Calu3 (cell line): ENCODE measurements around the gene PIGU. TPM values are rescaled to one million over a fixed set of nuclear protein-coding genes. Genes with fewer than 3 reads are reported as not detected.

Source experiments
- BruUV-seq: library from RNA; stranded (reverse); fragments of 400-500 nt; replicated peaks from 2 replicates; lab custom pipeline; 2021; lab: Mats Ljungman, UMichigan
- CTCF ChIA-PET: fragments of 300-600 bp; sonication (Branson Sonifier 250); formaldehyde crosslinking; loops from one replicate; lab custom pipeline; 2022; ENCODE audit warnings: antibody characterized with exemption; lab: Charles Lee
- DNase-seq: peaks from one replicate; pipeline ENCODE4 v3.0.0; 2022
- H3K27ac Mint-ChIP-seq: one replicate; pipeline ENCODE4 v1.8.0; 2022; ENCODE audit warnings: mixed read lengths; ENCODE audit not compliant: unreplicated experiment
- H3K27me3 Mint-ChIP-seq: one replicate; pipeline ENCODE4 v1.8.0; 2022; ENCODE audit warnings: mixed read lengths; ENCODE audit not compliant: unreplicated experiment
- H3K36me3 Mint-ChIP-seq: one replicate; pipeline ENCODE4 v1.8.0; 2022; ENCODE audit warnings: mild to moderate bottlenecking, moderate library complexity, mixed read lengths; ENCODE audit not compliant: insufficient read depth, unreplicated experiment
- H3K4me1 Mint-ChIP-seq: one replicate; pipeline ENCODE4 v1.8.0; 2022; ENCODE audit warnings: mild to moderate bottlenecking, low read depth, mixed read lengths; ENCODE audit not compliant: unreplicated experiment
- H3K4me3 Mint-ChIP-seq: one replicate; pipeline ENCODE4 v1.8.0; 2022; ENCODE audit warnings: mild to moderate bottlenecking, low read depth, moderate library complexity, mixed read lengths; ENCODE audit not compliant: unreplicated experiment
- H3K9me3 Mint-ChIP-seq: one replicate; pipeline ENCODE4 v1.8.0; 2022; ENCODE audit warnings: low read depth, mixed read lengths; ENCODE audit not compliant: unreplicated experiment
- CTCF ChIP-seq: fragments of 200-600 bp; IDR thresholded peaks from one replicate; pipeline ENCODE4 v1.8.0; 2022; ENCODE audit warnings: antibody characterized with exemption; ENCODE audit not compliant: unreplicated experiment
- intact Hi-C: fragments of 100-400 bp; cut with micrococcal nuclease; formaldehyde crosslinking; loops from one replicate; pipeline ENCODE4 v1.10.0; 2022; ENCODE audit not compliant: unreplicated experiment
- total RNA-seq: library from RNA; stranded (reverse); gene quantifications from 2 replicates; pipeline ENCODE4 v1.2.3, GENCODE V29; 2022

PIGU gene
- total RNA-seq, 1 experiment from 2014 or later = 42.8 TPM

DNA sequence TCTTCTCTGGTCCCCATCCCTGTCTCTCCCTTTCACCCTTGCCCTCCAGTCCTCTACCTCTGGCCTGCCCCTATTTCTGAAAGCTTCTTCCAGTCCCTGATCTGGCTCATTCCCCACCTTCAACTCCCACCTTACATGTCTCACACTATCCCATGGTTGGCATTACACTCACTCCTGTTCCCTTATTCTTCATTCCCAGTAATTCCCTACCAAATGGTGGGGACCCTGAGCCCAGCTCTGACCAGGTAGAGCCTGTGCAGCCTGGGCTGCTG is 33.6 kb upstream of the PIGU start:
- no peak for DNase-seq
- Mint-ChIP-seq H3K36me3 (peaks cover 50% of the 10 kb centered on the region), H3K4me1 (peaks cover 38% of the 10 kb centered on the region), H3K9me3 (no peaks in the 10 kb centered on the region), H3K27ac (peak overlapping the region; percentile 72), H3K4me3 (peak overlapping the region; percentile 87), H3K27me3 (peaks cover 17% of the 10 kb centered on the region)
- no peak for TF ChIP-seq CTCF
- BruUV-seq = no TSS peak
- CTCF ChIA-PET = interaction anchor here (0.8 kb wide), 1 partner anchor 59 kb away, joined by 3 read pairs; no protein-coding TSS in a partner anchor
- intact Hi-C loops = loop anchor here (10.0 kb wide), 2 partner anchors 64 to 516 kb away; no protein-coding TSS in a partner anchor

GRCh38 chr20:34709831-34710567 is 33.1 kb upstream of the PIGU start:
- peaks cover 43% of the 10 kb centered on the region for H3K4me1 Mint-ChIP-seq
- CTCF ChIA-PET = interaction anchor here (0.6 to 3.0 kb wide), 5 partner anchors 14 to 462 kb away, joined by 3 to 19 read pairs (median 3); no protein-coding TSS in a partner anchor

GRCh38 chr20:34709044-34709830 is 32.3 kb upstream of the PIGU start:
- BruUV-seq = no TSS peak
- no peak for TF ChIP-seq CTCF
- Mint-ChIP-seq H3K4me3 (peak overlapping the region; percentile 87), H3K27ac (no peak overlapping the region), H3K36me3 (peaks cover 53% of the 10 kb centered on the region), H3K27me3 (peaks cover 18% of the 10 kb centered on the region), H3K4me1 (peaks cover 43% of the 10 kb centered on the region), H3K9me3 (no peaks in the 10 kb centered on the region)
- DNase-seq = peak; percentile 88
- CTCF ChIA-PET = interaction anchor here (0.6 to 3.0 kb wide), 9 partner anchors 32 to 397 kb away, joined by 3 to 19 read pairs (median 3); partner anchors contain the start of gene PIGU
- intact Hi-C loops = loop anchor here (2.0 kb wide), 1 partner anchor 170 kb away; no protein-coding TSS in a partner anchor

More at GRCh38 chr20:34709831-34710567, 33.1 kb upstream of the PIGU start:
- peak; percentile 67 for DNase-seq
- H3K36me3 Mint-ChIP-seq = peaks cover 50% of the 10 kb centered on the region
- H3K9me3 Mint-ChIP-seq = no peaks in the 10 kb centered on the region
- peak overlapping the region; percentile 87 for H3K4me3 Mint-ChIP-seq
- H3K27ac Mint-ChIP-seq = peak overlapping the region; percentile 72
- intact Hi-C loops = loop anchor here (2.0 to 10.0 kb wide), 3 partner anchors 65 to 515 kb away; no protein-coding TSS in a partner anchor
- no TSS peak for BruUV-seq
- peaks cover 17% of the 10 kb centered on the region for H3K27me3 Mint-ChIP-seq
- peak; percentile 30 for TF ChIP-seq CTCF

DNA sequence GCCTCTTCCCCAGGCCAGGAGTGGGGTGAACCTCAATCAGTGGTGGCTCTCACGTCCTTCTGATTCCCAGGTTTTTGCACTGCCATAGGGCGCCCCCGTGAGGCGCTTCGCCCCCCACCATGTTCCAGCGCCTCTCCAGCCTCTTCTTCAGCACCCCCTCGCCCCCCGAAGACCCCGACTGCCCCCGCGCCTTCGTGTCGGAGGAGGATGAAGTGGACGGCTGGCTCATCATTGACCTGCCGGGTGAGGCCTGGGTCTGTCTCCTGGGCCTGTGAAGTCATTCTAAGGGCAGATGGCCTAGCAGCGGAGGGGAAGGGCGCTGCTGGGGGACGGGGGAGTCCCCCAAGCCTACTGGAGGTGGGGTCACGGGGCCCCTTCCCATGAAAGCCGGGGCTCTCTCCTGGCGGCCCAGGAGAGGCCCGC is 31.7 kb upstream of the PIGU start:
- H3K4me3 Mint-ChIP-seq = peak overlapping the region; percentile 87
- no TSS peak for BruUV-seq
- peak; percentile 80 for TF ChIP-seq CTCF
- peaks cover 40% of the 10 kb centered on the region for H3K4me1 Mint-ChIP-seq
- DNase-seq = peak; percentile 84
- intact Hi-C loops = loop anchor here (1.0 to 2.0 kb wide), 2 partner anchors 129 to 170 kb away; no protein-coding TSS in a partner anchor
- peaks cover 24% of the 10 kb centered on the region for H3K27me3 Mint-ChIP-seq
- H3K36me3 Mint-ChIP-seq = peaks cover 53% of the 10 kb centered on the region
- H3K27ac Mint-ChIP-seq = no peak overlapping the region
- H3K9me3 Mint-ChIP-seq = no peaks in the 10 kb centered on the region
- CTCF ChIA-PET = interaction anchor here (0.9 to 3.0 kb wide), 9 partner anchors 11 to 396 kb away, joined by 3 to 19 read pairs (median 4); partner anchors contain the start of gene PIGU
